RWPE1 (cell line): ENCODE data around the gene PSMA8.
"Not testable (repeated sequence)": the region's sequence is repeated elsewhere in the genome, so short reads cannot be mapped to it uniquely, and the experiment has no call there.

Source experiments
- CTCF ChIA-PET: fragments of 350-600 bp; sonication (Branson Sonifier 250); formaldehyde crosslinking; extraction: SDS; loops from one replicate; lab custom pipeline; 2021; lab: Yijun Ruan, JAX
- POLR2A ChIA-PET: fragments of 400-600 bp; formaldehyde crosslinking; extraction: SDS; loops from one replicate; lab custom pipeline; 2020; ENCODE audit warnings: antibody characterized with exemption; ENCODE audit not compliant: low non-redundant PET; lab: Yijun Ruan, JAX
- DNase-seq: peaks from one replicate; pipeline ENCODE4 v3.0.0; 2012; ENCODE audit warnings: low spot score
- H3K27ac ChIP-seq: fragments of 450-650 bp; 2 replicates; pipeline ENCODE4 v1.5.1; 2017
- CTCF ChIP-seq: fragments of 450-650 bp; conservative IDR thresholded peaks from 2 replicates; pipeline ENCODE4 v1.5.1; 2017; ENCODE audit warnings: low read depth, mild to moderate bottlenecking

PSMA8 gene

GRCh38 chr18:26226229-26227050 is 92.8 kb downstream of the PSMA8 start, which contains the start of gene TAF4B:
Gene TAF4B, plus strand, starts transcription at chr18:26226445. Its CDS starts 489 bp downstream, at chr18:26226934.
- POLR2A ChIA-PET = no interaction called here
- peak within 1 kb of the TSS; percentile 72 for H3K27ac ChIP-seq

GRCh38 chr18:26227051-26227670 is 93.5 kb downstream of the PSMA8 start:
- H3K27ac ChIP-seq = peak overlapping the region; percentile 72
- no peak for DNase-seq
- POLR2A ChIA-PET = no interaction called here
- CTCF ChIA-PET = interaction anchor here (0.6 kb wide), 1 partner anchor 251 kb away, joined by 3 read pairs; no protein-coding TSS in a partner anchor
- no peak for TF ChIP-seq CTCF

More at GRCh38 chr18:26226229-26227050, 92.8 kb downstream of the PSMA8 start, which contains the start of gene TAF4B:
- CTCF ChIA-PET = no interaction called here
- no peak for TF ChIP-seq CTCF
- peak; percentile 94 for DNase-seq

GRCh38 chr18:26228562-26229260 is 95.0 kb downstream of the PSMA8 start:
- ChIA-PET POLR2A (no interaction called here), CTCF (no interaction called here)
- H3K27ac ChIP-seq = no peak overlapping the region
- DNase-seq = no peak
- no peak for TF ChIP-seq CTCF

GRCh38 chr18:26230497-26230896 is 96.8 kb downstream of the PSMA8 start:
- H3K27ac ChIP-seq = no peak overlapping the region
- no peak for TF ChIP-seq CTCF
- DNase-seq = no peak
- ChIA-PET CTCF (no interaction called here), POLR2A (no interaction called here)

- no peak for DNase-seq
- CTCF ChIA-PET = no interaction called here
- POLR2A ChIA-PET = no interaction called here
- no peak overlapping the region for H3K27ac ChIP-seq
- TF ChIP-seq CTCF = no peak
Measured at GRCh38 chr18:26233208-26233607, 99.5 kb downstream of the PSMA8 start.

- DNase-seq, POLR2A ChIA-PET, H3K27ac ChIP-seq: not testable (repeated sequence)
- CTCF ChIA-PET = interaction anchor here (0.6 kb wide), 1 partner anchor 40 kb away, joined by 3 read pairs; no protein-coding TSS in a partner anchor
Measured at GRCh38 chr18:26237363-26237762, 103.7 kb downstream of the PSMA8 start.

GRCh38 chr18:26238718-26239117 is 105.0 kb downstream of the PSMA8 start:
- POLR2A ChIA-PET, CTCF ChIA-PET, DNase-seq, H3K27ac ChIP-seq: not testable (repeated sequence)

- DNase-seq, CTCF ChIA-PET: not testable (repeated sequence)
Measured at GRCh38 chr18:26242392-26242791, 108.7 kb downstream of the PSMA8 start.

More at GRCh38 chr18:26242392-26242791, 108.7 kb downstream of the PSMA8 start:
- H3K27ac ChIP-seq, POLR2A ChIA-PET: not testable (repeated sequence)
